ENCODE results near the gene SNX25. TPM values are rescaled to one million over a fixed set of nuclear protein-coding genes. Genes with fewer than 3 reads are reported as not detected.
A peak's percentile ranks its signal among the peaks of the same experiment; 100 is the strongest.

SNX25 gene
- polyA plus RNA-seq, 4 donors: 24.3 to 27.9 (median 25.1) TPM

DNA sequence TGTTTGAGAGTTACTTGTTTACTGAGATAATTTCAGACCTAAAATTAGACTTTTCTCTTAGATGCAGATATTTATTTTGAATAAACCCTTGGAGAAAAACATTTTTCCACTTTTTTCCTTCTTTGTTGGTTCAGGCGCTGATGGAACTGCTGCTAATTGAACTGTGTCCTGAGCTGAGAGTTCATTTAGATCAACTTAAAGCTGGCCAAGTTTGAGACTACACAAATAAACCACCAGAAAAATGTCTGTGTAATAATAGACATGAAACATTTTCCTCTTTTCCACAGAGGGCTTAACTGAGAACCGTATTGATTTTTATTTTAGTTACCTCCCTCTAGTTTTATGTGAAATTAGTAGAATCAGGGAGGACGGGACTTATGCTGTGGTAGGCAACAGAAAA is 153.9 kb downstream of the SNX25 start:
- no peak for DNase-seq (ENCODE audit: low read depth in 4 of 4, low spot score in 3 of 4)

DNA sequence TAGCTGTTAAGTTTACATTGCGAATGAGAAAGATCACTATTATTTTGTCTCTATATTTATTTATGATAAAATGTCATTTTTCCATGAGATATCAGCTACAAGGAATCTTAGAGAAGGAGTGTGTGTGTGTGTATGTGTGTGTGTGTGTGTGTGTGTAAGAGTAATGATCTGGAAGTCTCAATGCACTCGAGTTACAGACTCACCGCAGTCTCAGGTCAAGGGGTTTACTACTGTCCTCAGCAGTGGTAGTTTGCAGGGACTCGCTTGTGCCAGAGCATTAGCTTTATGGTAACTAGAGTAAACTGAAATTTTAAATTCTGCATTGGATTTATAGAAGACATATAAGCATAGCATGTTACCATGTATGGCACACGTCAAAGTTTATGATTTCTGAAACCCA is 155.5 kb downstream of the SNX25 start:
- DNase-seq (ENCODE audit: low read depth in 4 of 4, low spot score in 3 of 4): no peak

- no peak for DNase-seq (ENCODE audit: low read depth in 4 of 4, low spot score in 3 of 4)
Measured at GRCh38 chr4:185369731-185370130, 160.3 kb downstream of the SNX25 start.

DNA sequence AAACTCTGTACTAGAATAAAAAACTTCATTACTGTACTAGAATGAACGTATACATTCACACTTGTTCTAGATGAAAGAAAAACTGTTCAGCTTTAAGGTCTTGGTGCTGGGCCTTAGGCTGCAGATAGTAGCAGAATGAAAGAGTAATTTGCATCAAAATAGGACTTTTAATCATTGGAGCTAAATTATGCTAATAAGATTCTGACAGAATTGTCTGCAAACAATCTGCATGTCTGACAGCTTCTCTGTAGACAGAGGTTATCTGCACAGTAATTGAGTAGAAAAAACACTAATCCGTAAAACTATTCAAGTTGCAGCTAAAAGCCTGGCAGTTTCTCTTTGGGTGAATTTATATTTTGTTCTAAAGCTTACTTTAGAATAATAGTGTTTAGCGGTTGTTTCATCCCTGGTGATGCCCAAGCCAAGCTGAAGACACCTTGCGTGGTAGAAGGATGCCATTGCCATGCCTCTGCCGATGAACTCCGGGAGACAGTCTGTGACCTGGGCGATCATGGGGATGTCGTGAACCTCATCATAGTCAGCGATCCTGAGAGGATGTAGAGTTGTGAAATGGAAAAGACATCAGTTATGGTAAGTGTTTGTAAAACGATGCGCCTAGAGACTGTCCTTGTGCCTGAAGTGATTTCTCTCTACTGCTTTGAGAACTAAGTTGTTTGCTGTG is 161.0 kb downstream of the SNX25 start:
- DNase-seq (ENCODE audit: low read depth in 4 of 4, low spot score in 3 of 4): no peak

GRCh38 chr4:185371702-185372101 is 162.3 kb downstream of the SNX25 start:
- DNase-seq (ENCODE audit: low read depth in 4 of 4, low spot score in 3 of 4): no peak

- DNase-seq (ENCODE audit: low read depth in 4 of 4, low spot score in 3 of 4): no peak
Measured at GRCh38 chr4:185374027-185374426, 164.6 kb downstream of the SNX25 start.

GRCh38 chr4:185374573-185374972 is 165.2 kb downstream of the SNX25 start:
- no peak for DNase-seq (ENCODE audit: low read depth in 4 of 4, low spot score in 3 of 4)

DNA sequence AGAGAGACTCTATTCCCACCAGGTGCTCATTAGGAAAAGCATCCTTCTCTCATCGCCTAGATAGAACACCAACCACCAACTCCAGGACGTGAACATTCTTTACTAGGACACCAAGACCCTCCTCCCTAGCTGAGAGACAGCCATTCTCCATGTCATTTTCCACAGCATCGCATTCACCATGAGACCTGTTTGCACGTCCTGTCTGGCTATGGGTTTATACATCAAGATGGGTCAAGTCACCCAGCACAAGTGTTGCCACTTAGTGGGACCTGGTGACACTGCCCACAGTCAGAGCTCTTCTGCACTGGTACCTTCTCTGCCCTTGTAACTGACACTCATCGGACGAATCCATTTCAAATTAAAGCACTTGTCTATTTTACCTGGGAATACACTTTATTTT is 168.9 kb downstream of the SNX25 start:
- DNase-seq (ENCODE audit: low read depth in 4 of 4, low spot score in 3 of 4): no peak

DNA sequence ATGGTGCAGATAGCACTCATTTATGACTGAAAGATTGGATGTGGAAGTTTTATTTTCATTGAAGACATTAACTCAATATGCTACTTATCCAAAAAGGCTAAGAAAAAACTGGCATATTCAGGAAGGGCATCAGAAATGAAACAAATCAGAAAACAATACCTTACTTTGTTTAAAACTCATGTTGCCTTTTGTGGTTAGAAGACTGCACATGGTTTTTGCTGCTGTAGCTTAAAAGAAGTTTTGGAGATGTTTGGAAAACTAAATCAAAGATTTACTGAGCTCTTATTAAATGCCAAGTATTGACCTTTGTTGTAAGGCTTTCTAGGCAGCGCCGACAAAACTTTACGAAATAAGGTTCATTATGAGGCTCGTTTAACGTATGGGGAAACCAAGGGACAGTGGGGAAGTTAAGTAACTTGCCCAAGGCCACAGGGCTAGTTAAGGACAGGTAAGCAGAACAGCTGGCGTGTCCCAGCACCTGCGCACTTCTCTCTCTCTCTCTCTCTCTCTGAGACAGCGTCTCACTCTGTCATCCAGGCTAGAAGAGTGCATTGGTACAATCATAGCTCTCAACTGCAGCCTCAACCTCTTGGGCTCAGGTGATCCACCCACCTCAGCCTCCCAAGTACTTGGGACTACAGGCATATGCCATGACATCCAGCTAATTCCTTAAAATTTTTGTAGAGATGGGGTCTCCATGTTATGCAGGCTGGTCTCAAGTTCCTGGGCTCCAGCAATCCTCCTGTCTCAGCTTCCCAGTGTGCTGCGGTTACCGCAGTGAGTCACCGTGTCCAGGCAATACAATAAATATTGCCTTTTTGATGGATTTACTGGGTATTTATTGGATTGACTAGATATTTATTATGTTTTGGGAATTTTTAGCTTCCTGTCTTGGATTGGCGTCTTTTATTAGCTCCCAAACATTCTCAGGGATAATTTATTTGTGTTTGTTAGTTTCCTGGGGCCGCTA is 170.2 kb downstream of the SNX25 start:
- DNase-seq (ENCODE audit: low read depth in 4 of 4, low spot score in 3 of 4): no peak

DNA sequence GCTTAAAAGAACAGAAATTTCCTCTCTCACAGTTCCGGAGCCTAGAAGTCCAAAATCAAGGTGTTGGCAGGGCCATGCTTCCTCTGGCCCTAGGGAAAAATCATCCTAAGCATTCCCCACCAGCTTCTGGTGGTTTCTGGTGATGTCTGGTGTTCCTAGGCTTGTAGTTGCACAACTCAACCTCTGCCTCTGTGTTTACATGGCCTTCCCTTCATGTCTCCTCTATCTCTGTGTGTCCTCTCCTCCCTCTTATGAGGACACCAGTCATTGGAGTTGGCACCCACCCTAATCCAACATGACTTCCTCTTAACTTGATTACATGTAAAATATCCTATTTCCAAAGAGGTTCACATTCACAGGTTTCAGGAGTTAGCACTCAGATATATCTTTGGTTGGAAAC is 170.9 kb downstream of the SNX25 start:
- DNase-seq (ENCODE audit: low read depth in 4 of 4, low spot score in 3 of 4): no peak

GRCh38 chr4:185381288-185382196 is 172.1 kb downstream of the SNX25 start:
- no peak for DNase-seq (ENCODE audit: low read depth in 4 of 4, low spot score in 3 of 4)

DNA sequence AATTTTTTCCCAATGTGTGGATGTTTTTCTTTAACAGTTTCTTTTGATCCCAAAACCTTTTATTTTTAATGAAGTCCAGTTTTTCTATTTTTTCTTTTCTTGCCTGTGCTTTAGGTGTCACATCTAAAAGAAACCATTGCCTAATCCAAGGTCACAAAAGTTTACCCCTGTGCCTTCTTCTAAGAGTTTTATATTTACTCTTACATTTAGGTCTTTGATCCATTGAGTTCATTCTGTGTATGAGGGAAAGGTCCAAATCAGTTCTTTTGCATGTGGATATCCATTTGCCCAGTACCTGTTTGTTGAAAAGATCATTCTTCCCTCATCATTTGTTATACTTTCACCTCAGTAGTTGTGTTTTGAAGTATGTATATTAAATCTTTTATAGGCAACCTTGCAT is 173.4 kb downstream of the SNX25 start:
- no peak for DNase-seq (ENCODE audit: low read depth in 4 of 4, low spot score in 3 of 4)

DNA sequence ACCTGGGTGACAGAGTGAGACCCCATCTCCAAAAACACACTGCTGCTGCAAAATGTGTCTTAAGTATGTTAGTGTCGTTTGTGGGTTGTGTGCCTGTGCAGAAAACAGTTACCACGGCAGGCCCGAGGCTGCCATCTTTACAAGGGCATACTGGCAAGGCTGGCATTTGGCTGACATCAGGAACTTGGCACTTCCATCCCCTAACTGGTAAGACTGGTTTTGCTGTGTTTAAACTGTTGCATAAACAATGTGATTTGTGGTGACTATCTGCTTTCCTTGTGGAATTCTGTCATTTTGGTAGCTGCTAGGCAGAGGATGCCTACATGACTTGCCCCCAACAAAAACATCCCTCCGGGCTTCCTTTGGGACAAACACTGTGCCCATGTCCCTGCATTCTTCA is 174.1 kb downstream of the SNX25 start:
- DNase-seq (ENCODE audit: low read depth in 4 of 4, low spot score in 3 of 4): no peak

DNA sequence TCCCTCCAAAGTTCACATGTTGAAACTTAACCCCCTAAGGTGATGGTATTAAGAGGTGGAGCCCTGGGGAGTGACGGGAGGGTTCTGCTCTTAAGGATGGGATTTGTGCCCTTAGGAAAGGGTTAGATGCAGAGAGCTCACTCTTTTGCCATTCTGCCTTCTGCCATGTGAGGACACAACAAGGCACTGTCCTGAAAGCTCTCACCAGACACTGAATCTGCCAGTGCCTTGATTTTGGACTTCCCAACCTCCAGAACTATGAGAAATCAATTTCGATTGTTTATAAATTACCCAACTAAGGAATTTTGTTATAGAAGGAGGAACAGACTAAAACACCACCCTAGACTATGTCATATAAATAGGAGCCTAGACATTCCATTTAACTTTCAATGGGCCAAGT is 174.7 kb downstream of the SNX25 start:
- DNase-seq (ENCODE audit: low read depth in 4 of 4, low spot score in 3 of 4): no peak

- DNase-seq (ENCODE audit: low read depth in 4 of 4, low spot score in 3 of 4): peak in 1 of 4 donors; percentile 26
Measured at GRCh38 chr4:185384930-185385331, 175.5 kb downstream of the SNX25 start.

DNA sequence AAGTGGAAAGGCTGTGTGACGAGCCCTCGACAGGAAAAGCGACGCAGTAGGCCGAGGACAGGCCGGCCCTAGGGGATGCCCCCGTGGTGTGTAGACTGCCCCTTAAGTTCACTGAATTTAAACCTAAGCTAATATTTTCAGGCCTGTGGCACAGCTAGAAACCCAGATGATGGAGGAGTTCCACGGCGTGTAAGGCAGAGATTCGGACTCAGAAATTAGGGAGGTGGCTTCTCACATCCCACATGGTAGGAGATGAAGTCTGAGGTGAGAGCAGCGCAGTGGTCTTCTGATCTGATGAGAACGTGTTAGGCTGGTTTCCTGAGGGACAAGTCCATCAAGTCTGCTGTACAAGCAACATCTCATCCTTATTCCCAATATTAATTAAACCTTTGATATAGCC is 178.6 kb downstream of the SNX25 start:
- no peak for DNase-seq (ENCODE audit: low read depth in 4 of 4, low spot score in 3 of 4)

DNA sequence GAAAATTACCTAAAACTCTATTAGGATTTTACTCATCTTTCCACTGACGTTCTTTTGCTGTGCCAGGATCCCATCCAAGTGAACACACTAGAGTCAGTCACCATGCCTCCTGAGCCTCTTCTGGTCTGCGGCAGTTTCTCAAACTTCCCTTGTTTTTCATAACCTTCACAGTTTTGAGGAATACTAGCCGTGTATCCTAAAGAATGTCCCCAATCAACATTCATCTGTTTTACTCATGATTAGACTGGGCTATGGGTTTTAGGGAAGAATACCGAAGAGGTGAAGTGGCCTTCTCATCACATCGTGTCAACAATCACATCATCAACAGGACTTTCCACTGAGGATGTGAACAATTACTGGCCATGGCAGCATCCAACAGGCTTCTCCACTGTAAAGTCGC is 181.5 kb downstream of the SNX25 start:
- DNase-seq (ENCODE audit: low read depth in 4 of 4, low spot score in 3 of 4): no peak

GRCh38 chr4:185392156-185392555 is 182.8 kb downstream of the SNX25 start:
- DNase-seq (ENCODE audit: low read depth in 4 of 4, low spot score in 3 of 4): no peak

DNA sequence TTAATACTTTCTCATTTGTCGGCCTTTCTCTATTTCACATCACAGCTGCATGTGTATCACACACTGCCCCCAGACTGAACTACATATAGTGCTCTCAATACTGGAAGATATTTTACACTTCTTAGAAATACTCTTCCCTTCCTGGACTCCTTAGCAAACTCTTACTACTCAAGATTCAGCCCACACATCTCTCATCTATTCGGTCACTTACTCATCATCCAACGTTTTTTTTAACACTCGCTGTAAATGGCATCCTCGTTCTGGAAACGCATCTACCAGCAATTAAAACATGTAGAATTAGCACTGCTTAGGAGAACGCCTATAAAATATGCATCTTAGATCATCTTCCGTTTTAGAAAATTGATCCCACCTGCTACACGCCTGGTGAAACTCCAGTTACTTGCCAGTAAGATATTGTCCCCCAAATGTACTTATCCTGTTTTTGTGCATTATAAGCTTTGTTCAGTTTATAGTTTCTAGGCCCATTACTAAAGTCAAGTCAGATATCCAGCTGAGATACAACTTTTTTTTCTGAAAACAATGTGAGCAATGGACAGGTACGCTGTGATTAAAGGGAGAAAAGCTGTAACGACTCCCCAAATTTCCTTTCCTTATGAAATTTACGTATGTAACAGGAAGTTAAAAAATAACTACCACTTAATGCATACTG is 185.3 kb downstream of the SNX25 start:
- no peak for DNase-seq (ENCODE audit: low read depth in 4 of 4, low spot score in 3 of 4)

GRCh38 chr4:185395238-185395955 is 186.0 kb downstream of the SNX25 start, which contains the start of gene LRP2BP:
TSS of gene LRP2BP (minus strand) at chr4:185395924. CDS start at chr4:185378186, 17,738 bp downstream.
- DNase-seq (ENCODE audit: low read depth in 4 of 4, low spot score in 3 of 4): peak in 3 of 4 donors; percentile 75 to 83 (median 82)

All from right renal pelvis (tissue), 4 donors.